A549 (cell line): ENCODE measurements around the gene PELI3. TPM values are rescaled to one million over a fixed set of nuclear protein-coding genes. Genes with fewer than 3 reads are reported as not detected.

Source experiments
- ATAC-seq, 2 experiments: fragments of 200-7000 bp in 1 of 2; fragments of >200 bp in 1 of 2; cut with Nextera tagmentation in 1 of 2; cut with Tn5 transposase in 1 of 2; 3 replicates each; pipeline versions ENCODE4 v1.8.0 to v1.9.1; 2018 to 2020; ENCODE audit warnings: mild to moderate bottlenecking in 1 of 2, moderate library complexity in 1 of 2
- CTCF ChIA-PET: fragments of 300-600 bp; sonication (Branson Sonifier 250); formaldehyde crosslinking; extraction: SDS; loops from one replicate; lab custom pipeline; 2021; ENCODE audit warnings: antibody characterized with exemption, inconsistent platforms; lab: Yijun Ruan, JAX
- POLR2A ChIA-PET: fragments of 350-600 bp; formaldehyde crosslinking; extraction: SDS; loops from one replicate; lab custom pipeline; 2021; ENCODE audit warnings: antibody characterized with exemption, inconsistent platforms; lab: Yijun Ruan, JAX
- DNase-seq, 2 experiments: peaks; one replicate each; pipeline versions ENCODE4 v3.0.0 to v3.0.0-alpha.2; 2011 to 2016; ENCODE audit warnings: low read depth in 1 of 2, low spot score in 1 of 2
- FAIRE-seq: peaks from 2 replicates; lab custom pipeline; 2011; peaks lifted over from hg19 to GRCh38; lab: Jason Lieb, UNC
- H3K27ac ChIP-seq, 2 experiments: fragments of >200 bp; sonication (Bioruptor Twin); formaldehyde crosslinking; 3 replicates each; pipeline ENCODE4 v1.5.1; 2016 to 2017
- H3K4me1 ChIP-seq: fragments of >200 bp; sonication (Bioruptor Twin); formaldehyde crosslinking; 3 replicates; pipeline ENCODE4 v1.6.1; 2016
- H3K4me2 ChIP-seq: fragments of >200 bp; sonication (Bioruptor Twin); formaldehyde crosslinking; 3 replicates; pipeline ENCODE4 v1.6.1; 2016
- H3K4me3 ChIP-seq: fragments of >200 bp; sonication (Bioruptor Twin); formaldehyde crosslinking; 3 replicates; pipeline ENCODE4 v1.5.1; 2016
- H3K9me3 ChIP-seq: fragments of >200 bp; sonication (Bioruptor Twin); formaldehyde crosslinking; 3 replicates; pipeline ENCODE4 v1.6.1; 2016
- BHLHE40 ChIP-seq: IDR thresholded peaks from 2 replicates; pipeline ENCODE4 v1.6.1; 2012; ENCODE audit warnings: low read depth, low read length, inconsistent platforms
- CBX8 ChIP-seq: fragments of 200-600 bp; sonication (generic); IDR thresholded peaks from 2 replicates; pipeline ENCODE4 v1.6.1; 2016
- CEBPB ChIP-seq, 2 experiments: fragments of >200 bp in 1 of 2; sonication (Bioruptor Twin) in 1 of 2; formaldehyde crosslinking in 1 of 2; IDR thresholded peaks; 2 replicates each; pipeline ENCODE4 v1.6.1; 2012 to 2016
- CHD4 ChIP-seq: fragments of 200-600 bp; sonication (generic); IDR thresholded peaks from 2 replicates; pipeline ENCODE4 v1.6.1; 2016; ENCODE audit warnings: antibody characterized with exemption, mild to moderate bottlenecking, borderline replicate concordance
- EP300 ChIP-seq, 2 experiments: fragments of >200 bp; sonication (Bioruptor Twin); formaldehyde crosslinking; IDR thresholded peaks; 2 replicates in 1 of 2; 3 replicates in 1 of 2; pipeline ENCODE4 v1.6.1; 2016 to 2017
- FOSB ChIP-seq: fragments of 250-450 bp; sonication (Bioruptor Pico); IDR thresholded peaks from 2 replicates; pipeline ENCODE4 v1.5.0; 2020; ENCODE audit warnings: mild to moderate bottlenecking, moderate library complexity
- FOSL2 ChIP-seq, 2 experiments: fragments of 450-650 bp in 1 of 2; fragments of >200 bp in 1 of 2; sonication (Bioruptor Twin) in 1 of 2; formaldehyde crosslinking; IDR thresholded peaks; 2 replicates each; pipeline versions ENCODE4 v1.5.0 to v1.6.1; 2016 to 2020; ENCODE audit warnings: mild to moderate bottlenecking in 1 of 2, moderate library complexity in 1 of 2
- HOXB13 ChIP-seq: fragments of 250-450 bp; sonication (Bioruptor Pico); IDR thresholded peaks from 2 replicates; pipeline ENCODE4 v1.5.0; 2020; ENCODE audit warnings: low read depth, mild to moderate bottlenecking, moderate library complexity
- HOXB5 ChIP-seq: fragments of 250-450 bp; sonication (Bioruptor Pico); IDR thresholded peaks from 2 replicates; pipeline ENCODE4 v1.5.0; 2020; ENCODE audit warnings: mild to moderate bottlenecking, moderate library complexity
- KDM1A ChIP-seq: fragments of 200-600 bp; sonication (generic); IDR thresholded peaks from 2 replicates; pipeline ENCODE4 v1.6.1; 2016; ENCODE audit warnings: low read depth, mild to moderate bottlenecking
- NR3C1 ChIP-seq: fragments of >200 bp; sonication (Bioruptor Twin); formaldehyde crosslinking; IDR thresholded peaks from 3 replicates; pipeline ENCODE4 v1.6.1; 2017
- PHF8 ChIP-seq: fragments of 200-600 bp; sonication (generic); IDR thresholded peaks from 2 replicates; pipeline ENCODE4 v1.6.1; 2016; ENCODE audit warnings: low read depth, mild to moderate bottlenecking, antibody characterized with exemption, moderate library complexity, borderline replicate concordance
- RAD21 ChIP-seq, 2 experiments: fragments of >200 bp in 1 of 2; sonication (Bioruptor Twin) in 1 of 2; formaldehyde crosslinking in 1 of 2; IDR thresholded peaks in 1 of 2; conservative IDR thresholded peaks in 1 of 2; 2 replicates in 1 of 2; 3 replicates in 1 of 2; pipeline ENCODE4 v1.6.1; 2012 to 2018; ENCODE audit warnings: inconsistent platforms in 1 of 2
- RARB ChIP-seq: fragments of 250-450 bp; sonication (Bioruptor Pico); IDR thresholded peaks from 2 replicates; pipeline ENCODE4 v1.8.0; 2021; ENCODE audit warnings: mild to moderate bottlenecking, moderate library complexity
- RCOR1 ChIP-seq: fragments of 150-350 bp; IDR thresholded peaks from 2 replicates; pipeline ENCODE4 v1.6.1; 2014; ENCODE audit warnings: antibody characterized with exemption, low read length, low read depth
- RFX5 ChIP-seq: fragments of 450-650 bp; IDR thresholded peaks from 2 replicates; pipeline ENCODE4 v1.7.1; 2014; ENCODE audit warnings: antibody characterized with exemption, mild to moderate bottlenecking, moderate library complexity
- SMC3 ChIP-seq: fragments of >200 bp; sonication (Bioruptor Twin); formaldehyde crosslinking; IDR thresholded peaks from 3 replicates; pipeline ENCODE4 v1.6.1; 2018; ENCODE audit warnings: inconsistent platforms
- TFCP2L1 ChIP-seq: fragments of 250-450 bp; sonication (Bioruptor Pico); IDR thresholded peaks from 2 replicates; pipeline ENCODE4 v1.5.0; 2021; ENCODE audit warnings: mild to moderate bottlenecking
- ZFP36 ChIP-seq: fragments of 450-650 bp; IDR thresholded peaks from 2 replicates; pipeline ENCODE4 v1.6.1; 2014; ENCODE audit warnings: borderline replicate concordance; ENCODE audit not compliant: partially characterized antibody
- ZSCAN20 ChIP-seq: fragments of 250-450 bp; sonication (Bioruptor Pico); IDR thresholded peaks from 2 replicates; pipeline ENCODE4 v1.8.0; 2022; ENCODE audit warnings: mild to moderate bottlenecking, moderate library complexity
- WGBS: methylation state at CpG from one replicate; pipeline ENCODE4 v1.1.6; 2017; ENCODE audit errors: missing lambda C conversion rate; 5-methylcytosine and 5-hydroxymethylcytosine counted together
- polyA plus RNA-seq, 4 experiments: library from polyadenylated mRNA; depleted of rRNA in 3 of 4; stranded (reverse); fragments of >200 nt; fragmentation: RNase III in 1 of 4; extraction: RNeasy Plus Mini Kit Qiagen cat#74134 plus additional on column Dnase treatment in 1 of 4; gene quantifications; 2 replicates in 3 of 4; 3 replicates in 1 of 4; pipeline ENCODE4 v1.2.3, GENCODE V29; 2011 to 2017
- TF ChIP-seq, protein P1 (sequence below): fragments of >200 bp; sonication (Bioruptor Twin); formaldehyde crosslinking; IDR thresholded peaks from 2 replicates; pipeline ENCODE4 v1.6.1; 2016
- TF ChIP-seq, protein P2 (sequence below): fragments of >200 bp; sonication (Bioruptor Twin); formaldehyde crosslinking; IDR thresholded peaks from 3 replicates; pipeline ENCODE4 v1.5.1; 2016
- TF ChIP-seq, protein P3 (sequence below): fragments of >200 bp; sonication (Bioruptor Twin); formaldehyde crosslinking; IDR thresholded peaks from 3 replicates; pipeline ENCODE4 v1.6.1; 2016
- TF ChIP-seq, protein P4 (sequence below): IDR thresholded peaks from 2 replicates; pipeline ENCODE4 v1.6.1; 2012

Gene PELI3
- polyA plus RNA-seq, 2 of the 4 experiments (the other 2 are of a cell fraction) = 2.3 to 5.7 TPM

DNA sequence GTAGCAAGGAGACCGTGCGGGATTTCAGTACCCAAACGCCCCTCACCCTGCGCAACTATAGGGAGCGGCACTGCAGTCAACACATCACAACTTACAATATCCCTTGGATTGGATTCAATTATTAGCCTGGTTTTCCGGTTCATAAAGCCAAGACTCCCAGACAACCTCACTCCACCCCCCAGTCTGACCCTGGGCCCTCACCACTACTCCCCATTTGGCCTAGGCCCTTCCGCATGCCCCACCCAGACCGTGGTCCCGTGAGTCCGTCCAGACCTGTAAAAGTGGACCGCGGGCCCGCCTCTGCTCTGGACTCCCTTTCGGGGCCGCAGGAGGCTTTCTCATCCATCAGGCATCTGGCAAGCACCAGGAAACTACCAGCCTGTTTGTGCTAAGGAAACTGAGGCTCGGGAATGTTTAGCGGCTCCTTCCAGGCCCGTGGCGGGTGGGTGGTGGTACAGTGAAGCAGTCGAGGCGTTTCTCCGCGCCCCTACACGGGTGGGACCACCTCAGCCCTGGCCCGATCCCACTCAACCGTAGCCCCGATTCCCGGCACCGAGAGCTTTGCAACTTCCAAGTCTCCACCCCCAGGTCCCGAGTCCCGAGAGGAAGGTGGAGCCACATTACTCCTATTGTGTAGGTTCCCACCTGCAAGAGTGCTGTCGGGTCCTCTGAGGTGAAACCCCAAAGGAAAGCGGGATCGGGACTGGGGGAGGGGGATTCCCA, 12.8 kb downstream of the PELI3 start:
- peak; percentile 66 to 68 for ATAC-seq
- peaks cover 6% of the 10 kb centered on the region; the same call in 1 of the 3 replicates for H3K4me1 ChIP-seq
- TF ChIP-seq CEBPB (IDR thresholded peaks at IDR 0.05) = no peak
- TF ChIP-seq EP300 (IDR thresholded peaks at IDR 0.05) = no peak
- TF ChIP-seq RFX5 = no peak
- no peak for TF ChIP-seq RCOR1
- TF ChIP-seq FOSL2 (IDR thresholded peaks at IDR 0.05) = no peak
- TF ChIP-seq FOSL2 (CRISPR knock-in tag; IDR thresholded peaks at IDR 0.05) = peak; percentile 29; the same call in 1 of the 2 replicates
- no peak for TF ChIP-seq NR3C1
- TF ChIP-seq, protein P1, sequence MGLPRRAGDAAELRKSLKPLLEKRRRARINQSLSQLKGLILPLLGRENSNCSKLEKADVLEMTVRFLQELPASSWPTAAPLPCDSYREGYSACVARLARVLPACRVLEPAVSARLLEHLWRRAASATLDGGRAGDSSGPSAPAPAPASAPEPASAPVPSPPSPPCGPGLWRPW = no peak
- TF ChIP-seq, protein P2, sequence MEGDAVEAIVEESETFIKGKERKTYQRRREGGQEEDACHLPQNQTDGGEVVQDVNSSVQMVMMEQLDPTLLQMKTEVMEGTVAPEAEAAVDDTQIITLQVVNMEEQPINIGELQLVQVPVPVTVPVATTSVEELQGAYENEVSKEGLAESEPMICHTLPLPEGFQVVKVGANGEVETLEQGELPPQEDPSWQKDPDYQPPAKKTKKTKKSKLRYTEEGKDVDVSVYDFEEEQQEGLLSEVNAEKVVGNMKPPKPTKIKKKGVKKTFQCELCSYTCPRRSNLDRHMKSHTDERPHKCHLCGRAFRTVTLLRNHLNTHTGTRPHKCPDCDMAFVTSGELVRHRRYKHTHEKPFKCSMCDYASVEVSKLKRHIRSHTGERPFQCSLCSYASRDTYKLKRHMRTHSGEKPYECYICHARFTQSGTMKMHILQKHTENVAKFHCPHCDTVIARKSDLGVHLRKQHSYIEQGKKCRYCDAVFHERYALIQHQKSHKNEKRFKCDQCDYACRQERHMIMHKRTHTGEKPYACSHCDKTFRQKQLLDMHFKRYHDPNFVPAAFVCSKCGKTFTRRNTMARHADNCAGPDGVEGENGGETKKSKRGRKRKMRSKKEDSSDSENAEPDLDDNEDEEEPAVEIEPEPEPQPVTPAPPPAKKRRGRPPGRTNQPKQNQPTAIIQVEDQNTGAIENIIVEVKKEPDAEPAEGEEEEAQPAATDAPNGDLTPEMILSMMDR = no peak
- TF ChIP-seq, protein P3, sequence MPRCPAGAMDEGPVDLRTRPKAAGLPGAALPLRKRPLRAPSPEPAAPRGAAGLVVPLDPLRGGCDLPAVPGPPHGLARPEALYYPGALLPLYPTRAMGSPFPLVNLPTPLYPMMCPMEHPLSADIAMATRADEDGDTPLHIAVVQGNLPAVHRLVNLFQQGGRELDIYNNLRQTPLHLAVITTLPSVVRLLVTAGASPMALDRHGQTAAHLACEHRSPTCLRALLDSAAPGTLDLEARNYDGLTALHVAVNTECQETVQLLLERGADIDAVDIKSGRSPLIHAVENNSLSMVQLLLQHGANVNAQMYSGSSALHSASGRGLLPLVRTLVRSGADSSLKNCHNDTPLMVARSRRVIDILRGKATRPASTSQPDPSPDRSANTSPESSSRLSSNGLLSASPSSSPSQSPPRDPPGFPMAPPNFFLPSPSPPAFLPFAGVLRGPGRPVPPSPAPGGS = no peak
- TF ChIP-seq SMC3 = no peak
- TF ChIP-seq ZSCAN20 = no peak
- TF ChIP-seq HOXB13 = no peak
- TF ChIP-seq BHLHE40 = no peak
- 0 out of 2 replicates have a peak, but pooled peaks have one; percentile 34 for TF ChIP-seq TFCP2L1 (CRISPR knock-in tag)
- TF ChIP-seq CHD4 = no peak
- no peak for TF ChIP-seq RARB
- no peak for TF ChIP-seq HOXB5 (CRISPR knock-in tag)
- TF ChIP-seq PHF8 = 0 out of 2 replicates have a peak, but pooled peaks have one; percentile 99
- TF ChIP-seq RAD21 (conservative IDR thresholded peaks at IDR 0.05 in 1 of 2, IDR thresholded peaks at IDR 0.05 in 1 of 2) = no peak
- no peak for TF ChIP-seq CBX8
- TF ChIP-seq KDM1A = 0 out of 2 replicates have a peak, but pooled peaks have one; percentile 10
- TF ChIP-seq FOSB (CRISPR knock-in tag) = no peak; the same call in 1 of the 2 replicates
- TF ChIP-seq, protein P4, sequence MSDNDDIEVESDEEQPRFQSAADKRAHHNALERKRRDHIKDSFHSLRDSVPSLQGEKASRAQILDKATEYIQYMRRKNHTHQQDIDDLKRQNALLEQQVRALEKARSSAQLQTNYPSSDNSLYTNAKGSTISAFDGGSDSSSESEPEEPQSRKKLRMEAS = no peak
- TF ChIP-seq ZFP36 = no peak
- 2% methylated on average over 22 of the region's 34 CpGs for WGBS
- FAIRE-seq = no peak
- ChIA-PET POLR2A (interaction anchor here (0.9 to 2.3 kb wide), 23 partner anchors 8 to 198 kb away, joined by 3 to 47 read pairs (median 10); partner anchors contain the start of genes ACTN3, BBS1, CTSF and MRPL11), CTCF (interaction anchor here (0.7 to 5.9 kb wide), 24 partner anchors 10 to 199 kb away, joined by 3 to 46 read pairs (median 4); partner anchors contain the start of genes MRPL11, PELI3 and RBM4B)
- H3K9me3 ChIP-seq = no peaks in the 10 kb centered on the region
- peak overlapping the region; percentile 80 for H3K4me2 ChIP-seq
- H3K27ac ChIP-seq = peak overlapping the region; percentile 94 to 98
- peak overlapping the region; percentile 73 for H3K4me3 ChIP-seq
- DNase-seq = peak; percentile 44 to 87
